GM19238 (cell line): ENCODE data around the gene CSKMT.
"Not testable (repeated sequence)": the region's sequence is repeated elsewhere in the genome, so short reads cannot be mapped to it uniquely, and the experiment has no call there.

Source experiments
- DNase-seq: peaks from one replicate; pipeline ENCODE4 v3.0.0; 2011; ENCODE audit warnings: low spot score; ENCODE audit not compliant: insufficient read length

Gene CSKMT

GRCh38 chr11:62656796-62657429, 8.2 kb upstream of the CSKMT start:
- no peak for DNase-seq

- DNase-seq, result peak; percentile 62
These were observed 572 bp upstream of the CSKMT start for GRCh38 chr11:62664405-62665074.

GRCh38 chr11:62665599-62666258, 617 bp downstream of the CSKMT start:
- DNase-seq, result no peak

- DNase-seq, result no peak
These were observed 1.3 kb downstream of the CSKMT start for GRCh38 chr11:62666259-62666926.

GRCh38 chr11:62667460-62667859, 2.3 kb downstream of the CSKMT start:
- DNase-seq, result no peak

- DNase-seq, result no peak
These were observed 4.5 kb downstream of the CSKMT start for GRCh38 chr11:62669420-62670161.

- DNase-seq, result no peak
These were observed 6.1 kb downstream of the CSKMT start for GRCh38 chr11:62671236-62671607.

- peak; percentile 78 for DNase-seq
These were observed 6.7 kb downstream of the CSKMT start, which contains the start of the genes LBHD1 and UQCC3 for GRCh38 chr11:62671608-62672389. Gene LBHD1 (minus strand): TSS chr11:62672267. CDS start chr11:62670031, 2,236 bp downstream. Gene UQCC3 (plus strand): TSS chr11:62671673. CDS start chr11:62671746, 73 bp downstream.

- no peak for DNase-seq
These were observed 8.0 kb downstream of the CSKMT start for GRCh38 chr11:62673196-62673525.

GRCh38 chr11:62675415-62675814, 10.3 kb downstream of the CSKMT start:
- DNase-seq, result not testable (repeated sequence)

GRCh38 chr11:62676698-62677097, 11.6 kb downstream of the CSKMT start:
- no peak for DNase-seq

- DNase-seq, result no peak
These were observed 12.0 kb downstream of the CSKMT start for GRCh38 chr11:62677156-62677555.

GRCh38 chr11:62677714-62678113, 12.6 kb downstream of the CSKMT start:
- no peak for DNase-seq

GRCh38 chr11:62678433-62678769, 13.3 kb downstream of the CSKMT start:
- no peak for DNase-seq

GRCh38 chr11:62678770-62679696, 13.9 kb downstream of the CSKMT start, which contains the start of gene UBXN1:
Gene UBXN1 (minus strand): TSS chr11:62679073. CDS start chr11:62678923, 150 bp downstream.
- DNase-seq, result peak; percentile 91

- DNase-seq, result no peak
These were observed 15.7 kb downstream of the CSKMT start for GRCh38 chr11:62680825-62681240.

GRCh38 chr11:62682518-62682917, 17.4 kb downstream of the CSKMT start:
- no peak for DNase-seq

- DNase-seq, result no peak
These were observed 22.6 kb downstream of the CSKMT start for GRCh38 chr11:62687508-62688396.
